H1 (cell line): Measurements from ENCODE around the gene ANKDD1A. TPM values are rescaled to one million over a fixed set of nuclear protein-coding genes. Genes with fewer than 3 reads are reported as not detected.

ENCODE experiments used
- CTCF ChIA-PET: fragments of 300-600 bp; sonication (Branson Sonifier 250); formaldehyde crosslinking; loops from one replicate; lab custom pipeline; 2021; ENCODE audit not compliant: partially characterized antibody; lab: Charles Lee
- POLR2A ChIA-PET: fragments of 300-600 bp; sonication (Branson Sonifier 250); formaldehyde crosslinking; loops from one replicate; lab custom pipeline; 2021; ENCODE audit warnings: inconsistent platforms; ENCODE audit not compliant: partially characterized antibody; lab: Charles Lee
- DNase-seq, 2 experiments: peaks; one replicate each; pipeline versions ENCODE4 v3.0.0 to v3.0.0-alpha.2; 2010 to 2022; ENCODE audit warnings: low spot score in 2 of 2, low read depth in 1 of 2, mixed read lengths in 1 of 2
- FAIRE-seq: peaks from 2 replicates; lab custom pipeline; 2011; peaks lifted over from hg19 to GRCh38; lab: Jason Lieb, UNC
- H2AFZ ChIP-seq: 2 replicates; pipeline ENCODE4 v1.8.1; 2012; ENCODE audit warnings: low read length, inconsistent platforms
- H2AK5ac ChIP-seq: 2 replicates; pipeline ENCODE4 v1.6.1; 2013; ENCODE audit warnings: low read depth, low read length
- H2BK120ac ChIP-seq: replicated peaks from 2 replicates; pipeline ENCODE3; 2013; ENCODE audit warnings: low read depth, low read length, inconsistent platforms
- H2BK12ac ChIP-seq: 2 replicates; pipeline ENCODE4 v1.6.1; 2013; ENCODE audit warnings: low read depth, low read length
- H2BK15ac ChIP-seq: 2 replicates; pipeline ENCODE4 v1.6.1; 2013; ENCODE audit warnings: low read length
- H2BK20ac ChIP-seq: 2 replicates; pipeline ENCODE4 v1.6.1; 2013; ENCODE audit warnings: low read length
- H2BK5ac ChIP-seq: 2 replicates; pipeline ENCODE4 v1.6.1; 2013; ENCODE audit warnings: low read depth, low read length
- H3K14ac ChIP-seq: 2 replicates; pipeline ENCODE4 v1.6.1; 2013; ENCODE audit warnings: inconsistent platforms; ENCODE audit not compliant: insufficient read length
- H3K18ac ChIP-seq: 2 replicates; pipeline ENCODE4 v1.6.1; 2013; ENCODE audit warnings: low read length; ENCODE audit errors: extremely low read depth
- H3K23ac ChIP-seq: 2 replicates; pipeline ENCODE4 v1.6.1; 2013; ENCODE audit warnings: inconsistent platforms; ENCODE audit not compliant: insufficient read length
- H3K23me2 ChIP-seq: 2 replicates; pipeline ENCODE4 v1.6.1; 2013; ENCODE audit warnings: low read depth, low read length
- H3K27ac ChIP-seq: 2 replicates; pipeline ENCODE4 v1.6.1; 2011; ENCODE audit warnings: low read depth, low read length, inconsistent platforms
- H3K27me3 ChIP-seq, 4 experiments: replicated peaks in 1 of 4; 1 replicate in 1 of 4; 2 replicates in 3 of 4; pipeline versions ENCODE4 v1.6.1 to v1.8.1; 2011 to 2013; ENCODE audit warnings: low read length in 3 of 4, mild to moderate bottlenecking in 3 of 4, inconsistent platforms in 2 of 4, mixed read lengths in 2 of 4, moderate library complexity in 1 of 4; ENCODE audit not compliant: control insufficient read depth in 3 of 4, insufficient read depth in 3 of 4; ENCODE audit errors: extremely low read depth in 1 of 4
- H3K36me3 ChIP-seq, 4 experiments: 2 replicates each; pipeline versions ENCODE4 v1.6.1 to v1.8.1; 2011 to 2013; ENCODE audit warnings: mild to moderate bottlenecking in 4 of 4, low read length in 3 of 4, moderate library complexity in 2 of 4, control low read depth in 1 of 4, inconsistent platforms in 1 of 4; ENCODE audit not compliant: insufficient read depth in 4 of 4, control insufficient read depth in 2 of 4
- H3K4ac ChIP-seq: replicated peaks from 2 replicates; pipeline ENCODE3; 2013; ENCODE audit warnings: low read length, low read depth, mixed read lengths, inconsistent platforms; ENCODE audit not compliant: insufficient read length
- H3K4me1 ChIP-seq, 4 experiments: replicated peaks in 1 of 4; 1 replicate in 1 of 4; 2 replicates in 3 of 4; pipeline versions ENCODE4 v1.6.1 to v1.8.1; 2011 to 2013; ENCODE audit warnings: low read length in 3 of 4, inconsistent platforms in 2 of 4, mixed read lengths in 1 of 4; ENCODE audit not compliant: insufficient read depth in 4 of 4, control insufficient read depth in 3 of 4
- H3K4me2 ChIP-seq, 2 experiments: 2 replicates each; pipeline versions ENCODE4 v1.6.1 to v1.8.1; 2011 to 2013; ENCODE audit warnings: low read depth in 2 of 2, low read length in 2 of 2, control low read depth in 1 of 2, inconsistent platforms in 1 of 2, mild to moderate bottlenecking in 1 of 2; ENCODE audit not compliant: insufficient read depth in 1 of 2
- H3K4me3 ChIP-seq, 4 experiments: fragments of 200-600, 300-600 bp in 1 of 4; sonication (generic), shearing (Covaris generic), sonication (Bioruptor Twin) in 1 of 4; 2 replicates each; pipeline versions ENCODE4 v1.5.1 to v1.8.1; 2011 to 2016; ENCODE audit warnings: low read length in 4 of 4, low read depth in 3 of 4, control low read depth in 2 of 4, inconsistent platforms in 2 of 4, mild to moderate bottlenecking in 2 of 4, mixed read lengths in 1 of 4, moderate library complexity in 1 of 4; ENCODE audit not compliant: insufficient read depth in 2 of 4; ENCODE audit errors: extremely low read depth in 1 of 4
- H3K56ac ChIP-seq: replicated peaks from 2 replicates; pipeline ENCODE3; 2013; ENCODE audit warnings: low read depth, mild to moderate bottlenecking, mixed read lengths, low read length, inconsistent platforms; ENCODE audit not compliant: insufficient read length
- H3K79me1 ChIP-seq: 2 replicates; pipeline ENCODE4 v1.6.1; 2013; ENCODE audit warnings: low read depth, low read length, control low read depth
- H3K79me2 ChIP-seq, 2 experiments: 2 replicates each; pipeline versions ENCODE4 v1.6.1 to v1.8.1; 2012 to 2013; ENCODE audit warnings: low read length in 2 of 2, mild to moderate bottlenecking in 2 of 2, inconsistent platforms in 1 of 2; ENCODE audit not compliant: insufficient read depth in 2 of 2, control insufficient read depth in 1 of 2
- H3K9ac ChIP-seq, 4 experiments: replicated peaks in 1 of 4; 1 replicate in 1 of 4; 2 replicates in 3 of 4; pipeline versions ENCODE4 v1.6.1 to v1.8.1; 2011 to 2013; ENCODE audit warnings: low read depth in 3 of 4, low read length in 3 of 4, control low read depth in 2 of 4, mild to moderate bottlenecking in 2 of 4, moderate library complexity in 2 of 4, inconsistent platforms in 1 of 4; ENCODE audit errors: extremely low read depth in 1 of 4
- H3K9me3 ChIP-seq, 2 experiments: 2 replicates each; pipeline versions ENCODE4 v1.6.1 to v1.8.1; 2012 to 2013; ENCODE audit warnings: mild to moderate bottlenecking in 2 of 2, moderate library complexity in 2 of 2, control low read depth in 1 of 2, inconsistent platforms in 1 of 2, low read depth in 1 of 2, low read length in 1 of 2, mixed read lengths in 1 of 2; ENCODE audit not compliant: insufficient read depth in 2 of 2
- H4K20me1 ChIP-seq, 2 experiments: replicated peaks in 1 of 2; 2 replicates each; pipeline versions ENCODE3 to v1.8.1; 2011 to 2013; ENCODE audit warnings: inconsistent platforms in 2 of 2, low read length in 2 of 2, mild to moderate bottlenecking in 1 of 2; ENCODE audit not compliant: insufficient read depth in 2 of 2, control insufficient read depth in 1 of 2
- H4K5ac ChIP-seq: 2 replicates; pipeline ENCODE4 v1.6.1; 2013; ENCODE audit warnings: low read length, low read depth, mixed read lengths, inconsistent platforms; ENCODE audit not compliant: insufficient read length
- H4K8ac ChIP-seq: 2 replicates; pipeline ENCODE4 v1.8.0; 2013; ENCODE audit warnings: mild to moderate bottlenecking, moderate library complexity, low read length, inconsistent platforms; ENCODE audit not compliant: insufficient read depth; ENCODE audit errors: extremely low read depth
- H4K91ac ChIP-seq: replicated peaks from 2 replicates; pipeline ENCODE3; 2013; ENCODE audit warnings: low read length, mixed read lengths, inconsistent platforms; ENCODE audit not compliant: insufficient read length
- RFX5 ChIP-seq: IDR thresholded peaks from 2 replicates; pipeline ENCODE4 v1.6.1; 2011; ENCODE audit warnings: low read depth, low read length, improper control_type of control experiment, borderline replicate concordance
- WGBS, 2 experiments: shearing (Covaris generic) in 1 of 2; methylation state at CpG; one replicate each; pipeline versions ENCODE4 v1.1.6 to v1.1.7; 2013 to 2015; ENCODE audit warnings: low lambda C conversion rate in 2 of 2, mixed read lengths in 2 of 2, inconsistent platforms in 1 of 2, low coverage in 1 of 2, missing lambda C conversion rate in 1 of 2; ENCODE audit not compliant: insufficient replicate concordance in 2 of 2, insufficient coverage in 1 of 2, insufficient read length in 1 of 2; ENCODE audit errors: extremely low coverage in 1 of 2, missing lambda C conversion rate in 1 of 2; 5-methylcytosine and 5-hydroxymethylcytosine counted together
- polyA plus RNA-seq, 7 experiments: library from polyadenylated mRNA; depleted of rRNA in 3 of 7; stranded (reverse) in 5 of 7; unstranded in 2 of 7; fragments of >200 nt in 5 of 7; fragments of 200-250 nt in 2 of 7; gene quantifications; 1 replicate in 5 of 7; 2 replicates in 1 of 7; 4 replicates in 1 of 7; pipeline versions ENCODE4 v1.2.1 to v1.2.3, GENCODE V29; 2011 to 2013; ENCODE audit warnings: missing spikeins in 2 of 7, mixed read lengths in 2 of 7
- total RNA-seq: library from RNA; stranded (reverse); fragmentation: NEBNext Ultra II Directional; extraction: Animal tissue kit (Norgen Biotek cat#: 25700); gene quantifications from 2 replicates; pipeline ENCODE4 v1.2.1, GENCODE V29; 2021
- TF ChIP-seq, protein P1 (sequence below): IDR thresholded peaks from 2 replicates; pipeline ENCODE4 v1.6.1; 2011; ENCODE audit warnings: low read depth, mild to moderate bottlenecking, low read length; ENCODE audit not compliant: insufficient read depth

The ANKDD1A gene
- total and polyA plus RNA-seq, 2 of the 8 experiments (the other 6 are each of a cell fraction or from before 2014, with no cell fraction given): 4.1 to 5.0 TPM

DNA sequence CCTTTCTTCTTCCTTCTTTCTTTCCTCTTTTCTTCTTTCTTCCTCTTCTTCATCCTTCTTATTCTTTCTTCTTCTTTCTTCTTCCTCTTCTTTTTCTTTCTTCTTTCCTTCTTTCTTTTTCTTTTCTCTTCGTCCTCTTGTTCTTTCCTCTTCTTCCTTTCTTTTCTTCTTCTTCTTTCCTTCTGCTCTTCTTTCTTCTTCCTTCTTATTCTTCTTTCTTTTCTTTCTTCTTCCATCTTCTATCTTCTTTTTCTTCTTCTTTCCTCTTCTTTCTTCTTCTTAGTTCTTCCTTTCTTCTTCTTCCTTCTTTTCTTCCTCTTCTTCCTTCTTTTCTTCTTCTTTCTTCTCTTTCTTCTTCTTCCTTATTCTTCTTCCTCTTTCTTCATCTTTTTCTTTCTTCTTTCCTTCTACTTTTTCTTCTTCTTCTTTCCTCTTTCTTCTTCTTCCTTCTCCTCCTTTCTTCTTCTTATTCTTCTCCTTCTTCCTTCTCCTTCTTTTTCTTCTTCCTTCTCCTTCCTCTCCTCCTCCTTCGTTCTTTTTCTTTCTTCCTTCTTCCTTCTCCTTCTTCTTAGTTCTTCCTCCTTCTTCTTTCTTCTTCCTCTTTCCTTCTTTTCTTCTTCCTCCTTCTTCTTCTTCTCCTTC lies 40.2 kb downstream of the ANKDD1A start:
- Histone ChIP-seq H3K79me1 (no peaks in the 10 kb centered on the region), H3K27me3 (no peaks in the 10 kb centered on the region), H3K23me2 (no peaks in the 10 kb centered on the region), H3K4me1 (no peaks in the 10 kb centered on the region), H2BK12ac (no peak overlapping the region), H3K27ac (no peak overlapping the region), H2AK5ac (no peak overlapping the region), H3K14ac (no peak overlapping the region), H4K20me1 (peaks cover 0 to 1% of the 10 kb centered on the region in 2 experiments), H3K4ac (no peak overlapping the region), H3K4me3 (no peak overlapping the region), H2BK20ac (no peak overlapping the region), H4K5ac (no peak overlapping the region), H2AFZ (no peak overlapping the region), H3K18ac (no peak overlapping the region), H3K79me2 (no peaks in the 10 kb centered on the region), H3K9me3 (no peaks in the 10 kb centered on the region), H3K36me3 (peaks cover 0 to 11% (median 3%) of the 10 kb centered on the region in 4 experiments; a peak in 4 of 8 replicates), H3K23ac (no peak overlapping the region), H3K9ac (no peak overlapping the region), H2BK5ac (no peak overlapping the region), H2BK15ac (no peak overlapping the region), H3K4me2 (no peak overlapping the region), H3K56ac (no peak overlapping the region), H2BK120ac (no peak overlapping the region), H4K8ac (no peak overlapping the region), H4K91ac (no peak overlapping the region)
- 53% methylated on average over 2 of the region's 2 CpGs; no CpG with 5 or more reads in 1 of the 2 experiments for WGBS, 2 experiments
- no peak for DNase-seq
- no peak for FAIRE-seq
- ChIA-PET CTCF (no interaction called here), POLR2A (no interaction called here)
- TF ChIP-seq, protein P1, sequence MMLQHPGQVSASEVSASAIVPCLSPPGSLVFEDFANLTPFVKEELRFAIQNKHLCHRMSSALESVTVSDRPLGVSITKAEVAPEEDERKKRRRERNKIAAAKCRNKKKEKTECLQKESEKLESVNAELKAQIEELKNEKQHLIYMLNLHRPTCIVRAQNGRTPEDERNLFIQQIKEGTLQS: no peak
- no peak for TF ChIP-seq RFX5
